ENCODE measurements around the gene CPT2.

CPT2 gene

DNA sequence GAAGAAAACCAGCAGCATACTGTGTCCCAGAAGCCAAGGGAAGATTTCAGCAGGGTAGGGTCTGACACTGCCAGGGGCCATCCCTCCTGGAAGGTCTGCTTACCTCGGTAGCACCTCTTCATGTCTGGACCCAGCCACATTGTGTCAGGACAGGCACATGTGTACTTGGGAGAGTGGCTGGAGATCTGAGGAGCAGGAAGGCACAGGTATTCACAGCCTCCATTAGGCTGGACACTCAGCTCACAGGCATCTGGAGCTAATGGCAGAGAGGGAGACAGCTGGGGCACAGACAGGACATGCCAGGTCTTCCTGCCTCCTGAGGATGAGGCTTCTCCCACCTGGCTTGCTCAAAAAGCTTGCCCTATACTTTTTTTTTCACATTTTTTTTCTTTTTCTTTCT is 61.6 kb downstream of the CPT2 start:
- TF ChIP-seq GATA3 (IDR thresholded peaks at IDR 0.05; ENCODE audit: low read depth, low read length), result no peak
- TF ChIP-seq GATA2 (IDR thresholded peaks at IDR 0.05; ENCODE audit: low read depth, low read length), result no peak

DNA sequence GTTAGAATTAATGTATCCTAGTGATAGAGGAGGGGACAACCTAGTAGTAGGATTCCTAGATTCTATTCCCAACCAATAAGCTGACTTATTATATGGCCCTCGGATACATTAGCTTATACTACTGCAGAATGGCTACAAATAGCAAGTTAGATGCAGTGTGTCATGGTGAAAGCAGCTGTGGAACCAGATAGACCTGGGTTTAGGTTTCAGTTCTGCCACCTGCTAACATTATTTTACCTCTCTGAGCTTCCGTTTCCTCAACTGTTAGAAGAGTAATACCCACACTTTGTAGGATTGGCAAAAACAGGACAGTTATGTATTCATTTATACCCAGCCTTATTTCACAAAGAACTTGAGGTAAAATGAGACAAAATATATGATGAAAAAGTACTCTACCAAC is 63.3 kb downstream of the CPT2 start:
- TF ChIP-seq GATA2 (IDR thresholded peaks at IDR 0.05; ENCODE audit: low read depth, low read length) (no peak), GATA3 (IDR thresholded peaks at IDR 0.05; ENCODE audit: low read depth, low read length) (no peak)

DNA sequence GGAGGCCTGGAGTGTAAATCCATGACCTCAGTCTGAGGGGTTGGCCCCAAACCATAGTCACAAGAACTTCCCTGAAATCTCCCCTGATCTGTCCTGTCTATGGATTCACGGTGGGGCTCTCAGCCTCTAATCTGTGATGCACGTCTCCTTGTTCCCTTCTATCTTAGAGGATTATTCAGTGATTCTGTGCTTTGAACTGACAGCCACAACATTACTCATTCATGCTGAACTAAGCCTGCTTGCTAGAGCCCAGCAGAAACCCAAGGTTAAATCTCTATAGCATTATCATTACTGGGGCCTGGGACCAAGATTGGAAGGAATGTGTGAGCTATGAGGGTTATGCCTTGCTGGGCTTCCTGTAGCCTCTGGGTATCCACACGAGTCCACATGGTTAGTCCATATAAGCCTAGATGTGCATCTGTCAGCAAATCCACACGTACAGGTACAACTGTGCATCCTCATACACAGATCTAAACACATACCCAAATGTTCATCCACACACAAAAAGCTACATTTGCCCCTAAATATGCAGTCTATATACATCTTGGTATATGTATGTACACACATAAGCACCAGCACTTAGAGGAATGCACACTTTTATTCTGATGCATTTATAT is 64.1 kb downstream of the CPT2 start:
- no peak for TF ChIP-seq GATA2 (IDR thresholded peaks at IDR 0.05; ENCODE audit: low read depth, low read length)
- no peak for TF ChIP-seq GATA3 (IDR thresholded peaks at IDR 0.05; ENCODE audit: low read depth, low read length)

DNA sequence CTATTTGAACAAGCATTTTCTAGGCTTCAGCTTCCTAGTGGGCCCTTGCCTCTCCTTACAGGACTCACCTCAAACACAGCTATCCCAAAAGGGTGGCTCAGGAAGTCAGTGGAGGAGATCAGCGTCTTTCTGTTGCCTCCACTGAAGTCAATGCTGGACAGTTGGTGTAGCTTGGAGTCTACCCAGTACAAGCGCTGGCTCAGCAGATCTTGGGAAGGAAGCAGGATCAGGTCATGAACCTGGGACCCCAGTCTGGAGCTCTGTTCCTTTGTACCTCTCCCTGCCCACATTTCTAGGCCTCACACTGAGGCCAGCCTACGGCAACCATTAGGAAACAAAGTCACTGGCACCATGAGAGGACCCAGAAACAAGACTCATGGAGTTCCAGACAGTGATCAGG is 65.4 kb downstream of the CPT2 start:
- TF ChIP-seq GATA2 (IDR thresholded peaks at IDR 0.05; ENCODE audit: low read depth, low read length), result no peak
- TF ChIP-seq GATA3 (IDR thresholded peaks at IDR 0.05; ENCODE audit: low read depth, low read length), result no peak

Measured in SH-SY5Y (cell line).